HG03469 (cell line): ENCODE results near the gene SEMA5B.

Source experiments
- ATAC-seq: cut with Tn5 transposase; IDR thresholded peaks from one replicate; pipeline ENCODE4 v1.9.1; 2021; ENCODE audit warnings: mild to moderate bottlenecking, moderate library complexity, moderate number of reproducible peaks; ENCODE audit not compliant: unreplicated experiment

SEMA5B gene

DNA sequence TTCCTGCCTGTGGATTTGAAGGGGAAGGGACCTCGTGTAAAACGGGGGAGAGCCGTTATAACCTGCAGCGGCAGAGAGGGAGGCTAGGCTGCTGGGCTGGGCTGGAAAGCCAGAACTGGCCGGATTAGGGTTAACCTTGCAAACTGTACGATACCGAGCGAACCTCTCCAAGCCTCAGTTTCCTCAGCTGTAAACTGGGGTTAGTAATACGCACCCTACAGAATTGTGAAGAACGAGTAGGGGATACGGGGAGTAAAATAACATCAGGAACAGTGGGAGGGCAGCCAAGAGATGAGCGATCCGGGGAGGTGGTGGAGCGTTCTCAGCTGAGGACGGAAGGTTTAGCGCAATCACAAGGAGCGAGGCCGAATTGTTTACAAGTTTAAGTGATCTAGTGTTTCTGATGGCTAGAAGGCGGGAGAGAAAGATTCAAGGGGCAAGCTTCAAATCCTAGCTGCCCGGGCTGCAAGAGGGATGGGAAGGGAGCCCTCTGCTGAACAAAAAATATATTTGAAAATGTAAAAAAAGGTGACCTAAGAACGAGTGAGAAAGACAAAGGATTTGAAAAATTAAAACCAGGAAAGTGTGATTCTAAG, 768 bp upstream of the SEMA5B start:
- ATAC-seq, result no peak

DNA sequence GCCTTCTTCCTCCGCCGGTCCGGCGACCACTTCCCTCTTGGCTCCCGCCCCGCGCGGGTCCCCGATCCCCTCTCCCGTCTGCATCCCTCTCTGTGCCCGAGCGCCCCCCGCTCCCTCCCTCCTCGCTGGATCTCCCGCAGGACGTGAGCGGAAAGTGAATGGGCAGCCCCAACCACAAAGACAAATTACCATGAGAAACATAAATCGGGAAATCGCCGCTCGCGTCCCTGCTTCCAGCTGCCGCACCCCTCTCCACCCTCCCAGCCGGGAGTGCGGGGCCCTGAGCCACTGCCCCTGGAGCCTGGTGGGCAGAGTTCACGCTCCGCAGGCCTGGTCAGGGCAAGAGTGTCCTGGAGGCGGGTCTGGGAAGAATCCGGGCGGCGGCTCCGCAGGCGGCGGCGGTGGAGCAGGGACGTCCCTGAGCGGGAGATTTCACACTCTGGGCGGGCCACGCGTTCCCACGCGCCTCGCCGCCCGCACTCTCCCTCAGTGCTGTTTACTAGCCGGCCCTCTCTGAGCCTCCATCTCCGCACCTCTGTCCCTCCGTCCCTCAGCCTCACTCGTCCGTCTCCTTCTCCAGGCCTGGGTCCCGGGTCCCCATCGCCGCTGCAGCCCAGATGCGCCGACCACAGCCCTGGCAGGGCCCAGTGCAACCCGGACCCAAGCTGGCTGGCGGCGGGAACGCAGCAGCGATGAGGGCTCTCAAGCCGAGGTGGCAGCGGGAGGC, 835 bp downstream of the SEMA5B start:
- ATAC-seq, result no peak

DNA sequence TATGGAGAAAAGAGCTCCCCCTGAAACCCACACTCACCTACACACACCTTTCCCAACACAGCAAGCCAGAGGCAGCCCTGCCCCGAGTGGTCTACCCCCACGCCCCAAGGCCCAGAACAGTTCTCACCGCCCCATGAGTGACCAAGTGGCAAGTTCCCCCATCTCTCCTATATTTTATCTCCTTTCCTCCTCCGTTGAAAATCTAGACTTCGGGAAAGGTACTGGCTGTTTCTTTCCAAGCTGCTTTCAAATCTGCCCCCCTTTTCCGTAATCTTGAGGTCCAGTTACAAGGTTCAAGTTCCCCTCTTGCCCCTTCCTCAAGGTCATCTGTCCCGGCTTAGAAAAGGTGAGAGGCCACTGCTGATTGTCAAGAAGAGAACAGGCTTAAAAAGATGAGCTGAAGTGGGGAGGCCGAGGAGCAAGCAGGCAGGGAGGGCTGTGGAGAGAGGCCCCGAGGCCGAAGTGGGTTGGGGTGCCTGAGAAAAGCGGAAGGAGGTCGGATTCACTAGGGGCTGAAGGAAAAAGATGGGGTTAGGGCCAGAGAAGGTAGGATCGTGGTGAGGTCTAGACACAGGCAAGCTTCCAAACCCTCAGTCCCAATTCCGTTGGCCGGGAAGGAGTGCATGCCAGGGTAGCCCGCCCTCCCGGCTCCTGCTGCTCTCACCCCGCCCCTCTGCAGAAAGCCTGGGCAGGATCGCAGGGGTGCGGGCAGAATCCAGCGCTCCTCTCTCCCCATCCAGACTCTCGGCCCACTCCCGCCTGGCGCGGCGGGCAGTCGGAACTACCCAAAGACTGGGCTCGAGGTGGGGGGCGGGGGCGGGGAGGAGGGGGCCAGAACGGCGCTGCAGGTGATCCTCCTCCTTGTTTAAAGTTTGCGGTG, 1.7 kb downstream of the SEMA5B start:
- ATAC-seq, result no peak

DNA sequence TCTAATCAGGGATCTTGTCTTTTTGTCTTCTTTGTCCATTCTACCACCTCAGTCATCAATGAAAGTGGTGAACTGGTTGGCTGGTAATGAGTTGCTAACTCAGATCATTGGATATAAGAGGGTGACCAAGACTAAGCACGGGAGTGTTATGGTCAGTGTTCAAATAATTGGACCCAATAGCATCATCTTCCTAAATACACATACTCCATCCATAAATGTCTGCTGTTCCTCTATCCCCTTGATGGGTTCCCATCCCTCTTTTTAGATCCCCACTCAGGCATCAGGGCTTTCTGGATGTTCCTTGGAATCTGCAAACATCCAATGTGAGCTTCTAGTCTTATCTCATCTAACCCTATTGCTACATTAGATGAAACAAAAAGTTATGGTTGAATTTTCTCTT, 3.5 kb downstream of the SEMA5B start:
- ATAC-seq, result no peak

DNA sequence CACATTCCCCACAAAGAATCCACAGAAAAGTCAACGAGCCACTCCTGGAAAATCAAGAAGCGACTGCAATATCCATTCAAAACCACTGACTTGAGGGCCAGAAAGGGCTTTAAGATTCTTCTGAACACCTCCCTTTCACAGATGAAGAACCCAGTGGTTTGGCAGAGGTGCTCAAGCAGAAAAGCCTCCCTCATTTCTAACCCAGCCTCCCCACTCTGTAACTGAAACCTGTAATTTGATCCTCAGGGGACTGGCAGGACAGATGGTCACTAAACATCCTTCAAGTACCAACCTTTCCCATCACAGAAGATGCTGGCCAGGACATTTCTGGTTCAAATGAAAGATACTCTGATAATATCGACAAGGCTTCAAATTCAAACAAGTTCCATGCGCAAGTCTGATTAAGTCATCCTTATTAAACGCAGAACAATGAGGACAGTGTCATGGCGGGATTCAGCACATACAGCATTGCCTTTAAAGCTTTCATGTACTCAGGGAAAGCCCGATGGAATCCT, 5.5 kb downstream of the SEMA5B start:
- no peak for ATAC-seq

DNA sequence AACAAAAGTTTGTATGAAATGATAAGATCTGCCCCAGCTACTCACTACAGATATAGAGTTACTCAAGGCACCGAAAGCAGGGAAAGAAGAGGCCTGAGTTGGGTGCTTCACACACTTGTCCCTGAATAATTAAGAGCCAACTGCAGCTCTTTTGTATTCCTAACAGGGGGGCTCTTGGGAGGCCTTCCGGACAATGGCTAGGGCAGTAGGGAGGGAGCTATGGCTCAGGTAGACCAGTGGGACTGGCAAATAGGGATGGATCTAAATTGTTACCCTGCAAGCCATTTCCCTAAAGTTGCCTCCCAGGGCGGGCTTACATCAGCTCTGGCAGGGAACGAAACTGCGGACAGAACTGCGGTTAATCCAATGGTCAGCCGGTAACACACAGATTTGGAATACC, 6.2 kb downstream of the SEMA5B start:
- ATAC-seq, result no peak

DNA sequence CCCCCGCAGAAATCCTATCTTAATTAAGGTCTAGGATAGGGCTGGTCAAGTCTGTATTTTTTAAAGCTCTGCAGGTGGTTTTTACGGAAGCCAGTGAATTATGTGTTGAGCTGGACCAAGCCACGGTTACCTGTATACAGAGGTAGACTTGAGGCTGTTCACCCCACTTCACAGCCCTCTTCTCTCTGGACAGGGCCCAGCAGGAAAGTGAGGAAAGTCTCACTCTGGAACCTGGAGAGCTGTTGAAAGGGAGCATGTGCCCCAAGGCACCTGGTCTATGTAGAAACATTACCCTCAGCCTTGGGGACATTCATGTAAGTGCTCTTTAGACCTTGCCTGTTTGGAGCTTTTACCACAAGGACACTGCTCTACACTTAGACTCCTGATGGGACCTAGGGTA, 6.9 kb downstream of the SEMA5B start:
- no peak for ATAC-seq

DNA sequence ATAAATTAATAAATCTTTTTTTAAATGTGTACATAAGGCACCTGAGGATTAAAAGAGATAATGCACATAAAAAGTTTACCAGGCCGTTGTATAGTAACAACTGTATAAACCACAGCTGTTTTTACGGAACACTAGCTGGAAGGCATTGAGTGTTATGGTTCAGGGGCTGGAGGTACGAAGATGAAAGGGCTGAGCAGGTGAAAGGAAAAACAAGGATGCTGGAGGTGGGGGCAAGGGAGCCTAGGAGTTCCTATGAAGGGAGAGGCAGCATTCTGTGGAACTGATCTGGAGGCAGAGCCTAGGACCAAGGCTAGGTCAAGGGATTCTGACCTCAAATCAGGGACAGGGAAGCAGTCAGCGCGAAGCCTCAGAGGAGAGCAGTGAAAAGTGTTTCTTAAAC, 8.0 kb downstream of the SEMA5B start:
- ATAC-seq, result no peak

DNA sequence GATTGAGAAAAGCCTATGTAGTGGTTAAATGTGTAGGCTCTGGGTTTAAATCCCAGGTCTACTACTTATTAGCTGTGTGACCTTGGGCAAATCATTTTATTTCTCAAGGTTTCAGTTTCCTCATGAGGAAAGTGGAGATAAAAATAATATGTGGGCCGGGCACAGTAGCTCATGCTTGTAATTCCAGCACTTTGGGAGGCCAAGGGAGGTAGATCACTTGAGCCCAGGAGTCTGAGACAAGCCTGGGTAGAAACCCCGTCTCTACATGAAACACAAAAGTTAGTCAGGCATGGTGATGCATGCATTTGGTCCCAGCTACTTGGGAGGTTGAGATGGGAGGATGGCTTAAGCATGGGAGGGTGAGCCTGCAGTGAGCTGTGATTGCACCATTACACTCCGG, 8.4 kb downstream of the SEMA5B start:
- no peak for ATAC-seq

DNA sequence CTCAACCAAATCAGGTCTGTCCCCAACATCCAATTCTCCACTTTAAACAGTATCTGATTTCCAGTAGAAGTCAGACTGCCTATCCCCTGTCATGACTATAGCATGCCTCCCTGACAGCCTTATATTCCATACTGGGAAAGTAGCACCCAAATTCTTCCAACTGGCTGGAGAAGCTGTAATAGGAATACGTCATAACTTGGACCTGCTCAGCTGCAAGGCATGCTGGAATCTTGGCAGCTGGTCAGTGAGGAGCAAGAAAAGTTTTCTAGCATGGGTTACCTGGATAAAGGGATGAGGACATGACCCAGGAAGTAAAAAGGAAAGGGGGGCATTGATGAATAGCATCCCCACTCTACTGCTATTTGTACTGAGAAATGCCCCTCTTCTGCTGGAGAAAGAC, 8.9 kb downstream of the SEMA5B start:
- ATAC-seq, result no peak

DNA sequence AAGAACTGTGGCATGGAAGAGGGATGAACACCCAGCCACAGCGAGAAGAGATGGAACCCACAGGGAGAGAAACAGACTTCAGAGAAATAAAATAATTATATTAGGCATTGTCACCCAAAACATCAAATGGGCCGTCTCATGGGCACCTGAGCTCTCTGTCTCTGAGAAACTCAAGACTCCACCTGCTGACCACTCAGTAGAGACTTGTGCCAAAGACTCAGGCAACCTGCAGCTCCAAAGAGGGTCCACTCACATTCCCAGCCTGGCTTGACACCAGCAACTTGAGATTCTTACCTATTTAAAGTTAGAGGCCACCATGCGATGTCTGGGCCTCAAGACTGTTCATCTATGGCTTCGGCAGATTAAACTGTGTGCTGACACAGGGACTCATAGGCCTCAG, 12.0 kb downstream of the SEMA5B start:
- no peak for ATAC-seq

DNA sequence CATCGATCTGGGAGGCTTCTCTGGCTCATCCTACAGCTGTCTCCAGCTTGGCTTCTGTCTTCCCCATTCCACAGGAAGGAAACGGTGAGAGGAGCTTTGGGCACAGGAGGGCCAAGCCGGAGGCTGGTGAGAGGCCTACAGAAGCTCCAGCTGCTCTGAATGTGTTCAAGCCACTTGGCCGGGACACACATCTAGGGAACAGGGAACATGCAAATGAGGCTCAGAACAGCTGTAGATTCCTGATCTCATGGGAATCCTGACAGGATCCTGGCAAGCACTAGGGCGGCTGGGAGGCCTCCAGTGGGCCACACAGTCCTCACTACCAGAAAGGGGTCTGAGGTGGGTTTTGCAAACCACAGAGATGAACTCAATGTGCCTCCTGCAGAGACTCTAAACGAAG, 13.7 kb downstream of the SEMA5B start:
- ATAC-seq, result no peak

DNA sequence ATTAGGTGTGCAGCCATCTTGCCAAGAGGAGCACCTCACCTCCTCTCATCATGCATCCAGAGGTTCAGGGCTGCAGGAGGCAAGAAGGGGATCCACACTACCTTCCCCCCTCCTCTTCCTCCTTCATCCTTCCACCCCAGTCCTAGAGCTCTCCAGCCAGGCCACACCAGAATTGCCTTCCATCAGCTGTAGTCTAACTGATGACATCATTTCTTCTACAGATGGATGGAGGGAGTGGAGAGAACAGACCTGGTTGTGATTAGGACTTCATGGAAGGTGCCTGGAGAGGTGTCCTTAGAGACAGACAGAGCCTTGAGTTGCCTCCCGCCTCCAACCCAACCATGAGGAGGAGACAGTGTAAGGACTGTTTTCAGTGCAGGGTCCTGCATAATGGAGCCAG, 14.9 kb downstream of the SEMA5B start:
- no peak for ATAC-seq

DNA sequence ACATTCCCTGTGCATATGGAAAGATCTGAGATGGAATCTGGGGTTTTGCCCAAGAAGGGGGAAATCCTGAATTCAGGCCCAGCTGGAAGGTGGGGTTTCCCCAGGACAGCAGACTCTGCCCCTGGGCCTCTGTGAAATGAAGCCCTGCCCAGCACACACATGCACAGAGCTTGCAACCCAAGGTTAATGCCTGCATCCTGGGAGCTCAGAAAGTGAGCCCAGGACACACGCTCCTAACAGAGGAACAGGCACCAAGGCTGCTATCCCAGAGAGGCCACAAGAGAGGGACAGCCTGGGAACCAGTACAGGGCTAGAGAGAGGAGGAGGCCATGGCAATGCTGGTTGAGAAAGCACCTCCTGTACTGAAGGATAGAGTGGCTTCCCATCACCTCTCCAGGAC, 16.1 kb downstream of the SEMA5B start:
- ATAC-seq, result no peak

DNA sequence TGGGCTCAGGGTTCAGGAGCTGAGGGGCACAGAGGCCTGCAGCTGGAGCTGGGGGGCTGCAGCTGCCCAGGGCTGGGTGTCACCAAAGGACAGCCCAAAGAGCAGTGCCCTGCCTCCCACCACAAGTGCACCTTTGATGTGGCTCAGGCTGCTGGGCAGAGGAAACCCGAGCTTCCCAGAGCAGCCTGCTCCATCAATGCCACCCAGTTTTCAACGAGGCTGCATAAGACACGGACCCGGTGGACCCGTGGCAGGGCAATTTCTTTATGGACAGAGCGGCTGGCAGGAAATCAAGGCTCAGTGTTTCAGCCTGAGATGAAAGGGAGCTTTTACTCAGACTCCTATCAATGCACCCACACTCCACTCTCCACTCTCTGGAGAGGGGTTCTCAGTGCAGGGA, 18.7 kb downstream of the SEMA5B start:
- no peak for ATAC-seq

DNA sequence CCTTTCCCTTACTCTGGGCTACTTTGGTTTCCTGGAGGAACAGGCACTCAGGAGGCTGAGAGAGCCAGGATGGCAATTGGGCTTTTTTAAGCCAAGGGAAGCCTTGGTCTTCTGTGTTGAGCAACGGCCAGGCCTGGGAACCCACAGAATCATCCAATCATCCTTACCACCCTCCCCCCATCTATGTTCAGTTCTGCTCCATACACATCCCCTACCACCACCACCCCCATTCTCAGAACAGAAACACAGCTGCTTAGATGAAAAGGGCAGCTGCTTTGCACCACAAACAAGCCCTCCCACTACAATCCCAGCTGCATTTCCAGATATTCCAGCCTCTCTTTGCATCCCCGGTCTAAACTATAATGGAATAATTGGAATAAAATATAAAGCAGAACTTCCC, 21.0 kb downstream of the SEMA5B start:
- no peak for ATAC-seq

DNA sequence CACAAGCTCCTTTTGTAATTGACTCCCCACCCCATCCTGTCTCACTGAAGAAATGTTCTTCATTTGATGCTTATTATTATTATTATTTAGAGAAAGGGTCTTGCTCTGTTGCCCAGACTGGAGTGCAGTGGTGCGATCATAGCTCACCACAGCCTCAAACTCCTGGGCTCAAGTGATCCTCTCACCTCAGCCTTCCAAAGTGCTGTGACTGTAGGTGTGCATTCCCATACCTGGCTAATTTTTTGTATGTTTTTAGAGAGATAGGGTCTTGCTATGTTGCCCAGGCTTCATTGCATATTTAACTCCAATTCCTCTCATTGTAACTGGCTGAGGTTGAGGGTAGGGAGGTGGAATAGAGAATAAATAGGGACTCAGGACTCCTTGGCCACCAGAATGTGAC, 22.3 kb downstream of the SEMA5B start:
- ATAC-seq, result no peak

DNA sequence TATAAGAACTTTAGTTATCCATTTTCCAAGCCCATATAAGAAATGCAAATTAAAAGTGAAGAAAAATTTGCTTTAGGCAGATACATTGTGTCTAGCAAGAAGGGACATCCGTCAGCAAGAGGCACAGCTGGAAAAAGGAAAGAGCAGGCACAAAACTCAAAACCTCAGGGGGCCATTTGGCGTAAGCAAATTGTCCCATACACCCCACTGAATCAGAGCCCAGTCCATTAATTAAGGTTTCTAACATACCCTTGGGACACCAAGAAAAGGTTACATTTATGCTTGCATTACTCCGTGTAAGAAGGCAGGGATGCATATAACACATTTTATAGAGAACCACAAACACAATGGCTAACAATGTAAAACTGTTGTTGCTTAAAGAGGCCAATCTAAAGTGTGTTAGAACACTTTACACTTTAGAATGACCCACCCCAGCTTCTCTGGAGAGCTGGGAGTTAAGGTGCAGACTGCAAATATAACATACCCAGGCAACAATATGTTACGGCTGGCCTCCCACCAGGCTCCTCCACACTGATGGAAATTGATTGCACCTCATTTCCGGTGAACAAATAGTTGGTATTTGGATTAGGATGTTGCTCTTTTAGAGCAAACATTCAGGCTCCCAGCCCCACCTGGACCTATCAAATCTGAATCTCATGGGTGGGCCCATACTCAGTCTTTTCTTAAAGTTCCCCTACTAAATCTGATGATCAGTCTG, 23.2 kb downstream of the SEMA5B start:
- ATAC-seq, result no peak

DNA sequence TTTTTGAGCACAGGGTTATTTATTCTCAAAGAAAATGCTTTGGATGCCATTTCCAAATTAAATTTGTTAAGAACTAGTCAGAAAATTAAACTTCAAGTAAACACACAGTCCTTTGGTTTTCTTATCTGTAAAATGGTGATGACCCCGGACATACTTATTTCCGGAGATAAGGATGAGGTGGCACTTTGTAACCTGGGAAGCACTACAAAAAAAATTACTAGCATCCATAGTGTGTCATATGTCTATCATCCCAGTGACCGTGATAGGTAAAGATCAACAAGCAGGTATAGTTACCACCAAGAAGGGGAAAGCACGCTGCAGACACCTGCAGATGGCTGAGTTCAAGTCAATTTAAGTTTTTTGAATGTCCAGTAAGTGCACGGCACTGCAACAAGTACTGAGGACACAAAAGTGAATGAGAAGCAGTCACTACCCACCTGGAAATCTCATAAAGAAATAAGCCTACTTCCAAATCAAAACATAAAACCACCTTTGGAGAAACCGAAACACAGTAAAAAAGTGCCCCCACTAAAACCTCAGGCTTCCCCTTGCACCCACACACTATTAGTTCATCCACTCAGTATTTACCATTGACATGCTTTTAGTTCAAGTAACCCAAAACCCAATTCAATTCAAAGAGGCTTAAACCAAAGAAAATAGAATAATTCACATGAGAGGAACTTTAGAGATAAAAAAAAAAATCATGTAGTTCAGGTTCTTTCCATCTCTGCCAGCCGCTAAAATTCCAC, 24.6 kb downstream of the SEMA5B start:
- ATAC-seq, result no peak

DNA sequence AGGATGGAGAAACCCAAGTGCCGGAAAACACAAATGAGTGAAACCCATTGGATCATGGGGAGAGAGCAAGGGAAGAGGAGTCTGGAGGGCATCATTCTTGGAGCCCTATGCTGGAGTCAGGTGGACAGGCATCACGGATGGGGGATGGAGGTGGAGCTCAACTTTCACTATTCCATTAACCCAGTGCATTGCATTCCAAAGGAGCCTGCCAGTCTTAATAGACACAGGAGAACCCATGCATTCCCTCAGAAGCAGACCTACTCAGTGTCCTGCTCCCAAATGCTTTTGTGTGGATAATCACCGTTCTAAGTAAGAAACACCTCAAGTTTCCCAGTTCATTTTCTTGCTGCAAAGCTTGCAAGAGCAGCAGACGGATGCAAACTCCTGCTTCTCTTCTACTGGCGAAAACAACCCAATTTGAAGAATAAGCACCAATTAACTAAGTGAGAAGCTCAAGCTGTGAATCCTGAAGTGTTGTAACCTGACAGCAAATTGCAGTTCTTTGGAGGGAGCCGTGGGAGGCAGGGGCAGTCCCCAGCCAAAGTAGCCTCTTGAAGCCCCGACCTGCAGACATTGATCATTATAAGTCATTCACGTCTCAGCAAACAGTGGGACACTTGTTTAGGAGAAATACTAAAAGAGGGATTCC, 25.3 kb downstream of the SEMA5B start:
- ATAC-seq, result no peak
